NOMO-1 treated with dmso at 0.1 percent for 144 hours (cell line): ENCODE results near the gene ZNF417.
"Not testable (repeated sequence)": the region's sequence is repeated elsewhere in the genome, so short reads cannot be mapped to it uniquely, and the experiment has no call there.

Experiments used
- DNase-seq: peaks from one replicate; lab custom pipeline; 2025; ENCODE audit not compliant: unreplicated experiment; lab: John Stamatoyannopoulos, UW

Gene ZNF417

DNA sequence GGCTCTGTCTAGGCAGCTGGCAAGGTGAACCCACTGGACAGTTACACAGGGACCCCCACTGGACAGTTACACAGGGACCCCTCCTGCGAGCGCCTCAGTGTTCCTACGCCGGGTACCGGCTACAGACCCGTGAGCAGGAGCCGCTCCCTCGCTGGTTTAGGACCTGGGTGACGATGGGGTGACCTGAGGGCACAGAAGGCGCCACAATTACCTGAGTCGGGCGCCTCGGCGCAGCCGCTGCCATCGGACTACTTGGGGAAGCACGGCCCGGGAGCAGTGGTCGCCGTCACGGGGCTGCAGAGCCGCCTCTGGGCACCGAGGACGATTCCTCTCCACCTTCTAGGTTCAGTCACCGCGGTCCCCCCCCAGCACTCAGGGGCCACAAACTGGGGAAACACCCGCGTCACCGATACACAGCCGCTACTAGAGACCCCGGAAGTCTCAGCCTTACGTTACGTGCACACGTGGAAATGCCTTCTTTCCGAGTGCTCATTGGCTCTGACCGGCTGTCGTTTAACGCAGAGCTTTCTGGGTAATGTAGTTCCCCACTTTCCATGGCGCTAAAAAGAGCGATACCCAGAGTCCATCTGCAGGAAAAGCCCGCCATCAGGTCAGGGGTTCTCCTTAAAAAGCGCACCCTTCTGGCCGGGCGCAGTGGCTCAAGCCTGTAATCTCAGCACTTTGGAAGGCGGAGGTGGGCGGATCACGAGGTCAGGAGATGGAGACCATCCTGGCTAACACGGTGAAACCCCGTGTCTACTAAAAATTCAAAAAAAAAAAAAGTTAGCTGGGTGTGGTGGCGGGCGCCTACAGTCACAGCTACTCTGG, at the start of gene ZNF417:
Gene ZNF417 (minus strand): TSS at position 425 of the 828 bp plus-strand sequence. CDS start 181 bp downstream, at position 244.
- peak; percentile 94 for DNase-seq

- DNase-seq = no peak
Observed at GRCh38 chr19:57964761-57965160, 48.4 kb upstream of the ZNF417 start.

DNA sequence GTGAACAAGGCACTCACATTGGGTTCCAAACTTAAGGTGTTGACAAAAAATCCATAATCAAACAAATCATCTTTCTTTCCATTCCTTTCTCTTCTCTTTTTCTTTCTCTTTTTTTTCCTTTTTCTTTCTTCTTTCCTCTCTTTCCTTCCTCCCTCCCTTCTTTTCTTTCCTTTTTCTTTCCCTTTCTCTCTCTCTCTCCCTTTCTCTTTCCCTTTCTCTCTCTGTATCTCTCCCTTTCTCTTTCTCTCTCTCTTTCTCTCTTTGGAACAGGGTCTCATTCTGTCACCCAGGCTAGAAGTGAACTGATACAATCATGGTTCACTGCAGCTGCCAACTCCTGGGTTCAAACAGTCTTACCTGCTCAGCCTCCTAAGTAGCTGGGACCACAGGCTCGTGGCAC, 45.4 kb upstream of the ZNF417 start:
- DNase-seq = no peak

DNA sequence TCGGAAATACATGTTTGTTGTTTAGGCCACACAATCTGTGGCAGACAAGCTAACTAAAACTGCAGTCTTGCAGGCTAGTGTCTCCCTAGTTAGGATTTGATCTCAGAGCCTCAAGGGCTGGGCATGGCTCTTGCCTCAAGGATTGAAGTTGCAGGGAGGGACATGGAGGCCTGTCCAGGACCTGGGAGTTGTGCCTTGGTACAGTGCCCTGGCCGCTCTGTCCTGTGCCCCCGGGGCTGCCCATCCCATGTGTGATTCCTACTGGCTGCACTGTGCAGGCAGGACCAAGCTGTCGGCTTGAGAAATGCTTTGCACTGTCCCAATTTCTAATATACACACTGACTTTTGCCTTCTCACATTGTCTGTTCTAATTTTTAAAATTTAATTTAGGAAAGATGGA, 38.6 kb upstream of the ZNF417 start:
- no peak for DNase-seq

DNA sequence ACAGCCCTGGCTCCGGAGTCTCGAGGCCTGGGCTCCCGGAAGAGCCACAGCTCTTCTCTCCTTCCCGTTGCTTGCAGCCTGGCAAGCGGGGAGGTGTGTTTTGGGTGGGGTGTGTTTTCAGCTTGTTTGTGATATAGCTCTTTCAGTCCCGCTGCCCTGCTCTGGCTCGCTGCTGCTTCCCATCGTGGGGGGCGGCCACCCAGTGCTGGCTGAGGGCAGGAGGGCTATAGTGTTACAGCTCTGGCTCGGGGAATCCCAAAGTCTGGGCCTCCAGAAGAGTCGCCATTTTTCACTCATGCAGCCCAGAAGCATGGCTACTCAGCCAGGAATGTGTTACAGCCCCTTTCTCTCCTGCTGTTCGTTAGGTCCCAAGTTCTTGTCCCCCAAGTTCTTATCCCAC, 33.3 kb upstream of the ZNF417 start:
- no peak for DNase-seq

- DNase-seq = no peak
Observed at GRCh38 chr19:57949296-57949695, 32.9 kb upstream of the ZNF417 start.

DNA sequence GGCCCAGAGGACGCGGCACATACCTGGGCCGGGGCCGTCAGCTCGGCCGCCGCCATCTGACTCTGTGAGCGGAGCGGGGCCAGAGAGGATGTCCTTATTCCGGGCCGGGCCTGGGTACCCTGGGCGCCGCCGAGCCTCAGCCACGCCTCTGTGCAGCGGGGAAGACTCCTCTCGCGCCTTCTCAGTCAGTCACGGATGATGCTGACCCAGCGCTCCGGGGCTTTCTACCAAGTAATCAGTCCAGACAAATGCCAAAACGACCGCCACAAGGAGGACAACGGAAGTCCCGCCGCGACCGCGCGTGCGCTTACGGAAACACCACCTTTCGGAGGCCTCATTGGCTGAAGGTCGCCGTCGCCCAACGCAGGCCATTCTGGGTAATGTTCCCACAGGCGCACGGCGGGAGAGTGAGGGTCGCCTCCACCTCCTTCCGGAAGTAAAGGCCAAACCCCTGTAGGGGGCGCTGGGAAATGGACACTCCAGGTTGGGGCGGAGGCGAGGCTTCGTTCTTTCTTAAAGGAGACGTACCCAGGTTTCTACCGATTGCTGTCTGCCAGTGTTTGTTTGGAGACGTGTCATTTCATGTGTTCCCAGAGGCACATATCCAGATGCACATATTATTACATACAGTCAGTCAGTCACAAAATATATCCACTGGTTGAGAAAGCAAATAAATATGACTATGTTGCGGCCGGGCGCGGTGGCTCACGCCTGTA, 31.2 kb upstream of the ZNF417 start, which contains the start of gene ZNF256:
Gene ZNF256 (minus strand): TSS at position 288 of the 716 bp plus-strand sequence. CDS start 232 bp downstream, at position 56.
- peak; percentile 76 for DNase-seq

DNA sequence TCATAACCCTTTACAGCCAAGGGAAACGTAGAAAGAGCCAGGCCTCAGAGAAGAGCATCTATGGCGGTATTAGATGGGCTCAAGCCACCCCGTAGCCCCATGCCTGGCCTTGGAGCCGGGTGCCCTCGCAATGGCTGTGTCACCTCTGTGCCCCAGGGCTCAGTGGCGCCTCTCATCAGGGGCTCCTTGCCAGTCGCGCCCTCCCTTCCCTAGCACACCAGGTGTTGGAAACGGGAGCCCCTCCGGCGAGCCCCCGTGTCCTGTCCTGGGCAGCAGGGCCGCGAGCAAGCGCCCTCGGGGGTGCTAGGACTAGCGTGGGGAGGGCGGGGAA, 30.7 kb upstream of the ZNF417 start:
- no peak for DNase-seq

- no peak for DNase-seq
Observed at GRCh38 chr19:57946316-57946715, 29.9 kb upstream of the ZNF417 start.

DNA sequence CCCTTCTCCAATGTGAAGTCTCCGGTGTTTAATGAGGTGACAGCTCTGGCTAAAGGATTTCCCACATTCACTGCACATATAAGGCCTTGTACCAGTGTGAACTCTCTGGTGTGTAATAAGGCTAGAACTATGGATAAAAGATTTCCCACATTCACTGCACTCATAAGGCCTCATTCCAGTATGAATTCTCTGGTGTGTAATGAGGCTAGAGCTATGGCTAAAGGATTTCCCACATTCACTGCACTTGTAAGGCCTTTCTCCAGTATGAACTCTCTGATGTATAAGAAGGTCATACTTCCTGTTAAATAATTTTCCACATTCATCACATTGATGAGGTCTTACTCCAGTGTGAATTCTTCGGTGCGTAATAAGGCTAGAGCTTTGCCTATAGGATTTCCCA, 25.2 kb upstream of the ZNF417 start:
- DNase-seq = no peak

DNA sequence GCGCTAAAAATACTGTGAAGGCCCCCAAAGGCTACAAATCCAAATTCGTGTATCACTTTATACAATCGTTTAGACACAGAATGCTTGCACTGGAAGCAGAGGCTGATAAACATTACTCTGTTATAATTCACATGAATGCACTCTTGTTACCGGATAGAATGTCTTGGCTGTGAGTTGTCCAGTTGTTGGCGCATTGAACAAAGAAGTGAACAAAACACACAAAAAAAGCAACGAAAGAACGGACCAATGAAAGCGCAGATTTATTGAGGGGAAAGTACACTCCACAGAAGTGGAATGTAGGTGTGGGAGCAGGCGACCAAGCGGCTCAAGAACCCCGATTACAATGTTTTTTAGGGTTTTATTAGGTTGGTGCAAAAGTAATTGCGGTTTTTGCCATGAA, 19.3 kb upstream of the ZNF417 start:
- no peak for DNase-seq

DNA sequence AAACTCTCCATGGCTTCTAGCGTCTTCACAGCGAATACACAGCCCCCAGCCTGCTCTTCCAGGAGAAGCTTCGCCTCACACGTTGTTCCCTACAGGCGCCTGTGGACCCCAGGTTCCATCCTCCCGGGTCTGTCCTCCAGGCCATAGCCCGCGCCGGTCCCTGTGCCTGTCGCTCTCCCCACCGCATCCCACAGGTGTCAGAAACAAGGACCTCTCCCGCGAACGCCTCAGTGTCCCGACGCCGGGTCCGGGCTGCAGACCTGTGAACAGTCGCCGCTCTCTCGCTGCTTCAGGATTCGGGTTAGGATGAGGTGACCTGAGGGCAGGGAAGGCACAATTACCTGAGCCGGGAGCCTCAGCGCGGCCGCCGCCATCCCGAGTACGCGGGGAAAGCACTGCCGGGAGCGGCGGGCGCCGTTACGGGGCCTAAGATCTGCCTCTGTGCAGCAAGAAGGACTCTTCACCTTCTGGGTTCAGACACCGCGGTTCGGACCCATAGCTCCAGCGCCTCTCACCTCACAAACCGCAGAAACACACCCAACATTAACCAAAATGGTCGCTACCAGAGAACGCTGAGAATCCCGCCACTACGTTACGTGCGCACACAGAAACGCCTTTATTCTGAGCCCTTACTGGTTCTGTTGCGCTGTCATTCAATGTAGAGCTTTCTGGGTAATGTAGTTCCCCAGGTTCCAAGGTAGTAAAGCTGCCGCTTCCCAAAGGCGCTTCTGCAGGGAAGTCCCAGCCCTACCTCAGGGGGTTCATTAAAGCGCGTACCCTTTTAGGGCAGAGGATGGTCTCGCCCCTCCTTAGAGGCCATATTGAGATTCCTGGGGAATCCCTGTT, 18.7 kb upstream of the ZNF417 start, which contains the start of gene ZNF418:
Gene ZNF418 (minus strand): TSS at position 583 of the 846 bp plus-strand sequence. CDS start 1,580 bp downstream, outside the sequence.
- DNase-seq = no peak

DNA sequence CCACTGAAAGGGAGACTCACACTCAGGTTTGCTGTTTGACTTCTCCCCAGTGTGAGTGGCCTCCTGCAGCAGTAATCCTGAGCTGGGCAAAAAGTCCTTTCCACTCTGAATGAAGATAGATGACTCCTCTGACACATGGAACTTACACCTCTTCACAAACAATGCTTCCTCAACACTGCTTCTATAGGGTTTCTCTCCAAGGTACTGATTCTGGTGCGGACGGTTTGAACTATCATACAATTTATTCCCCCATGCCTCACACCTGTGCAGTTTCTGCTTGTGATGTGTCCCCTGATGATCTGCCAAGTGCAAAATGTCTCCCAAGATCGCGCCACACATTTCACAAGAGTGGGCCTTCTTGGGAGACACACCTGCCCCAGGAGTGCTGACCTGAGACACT, 11.2 kb upstream of the ZNF417 start:
- no peak for DNase-seq

DNA sequence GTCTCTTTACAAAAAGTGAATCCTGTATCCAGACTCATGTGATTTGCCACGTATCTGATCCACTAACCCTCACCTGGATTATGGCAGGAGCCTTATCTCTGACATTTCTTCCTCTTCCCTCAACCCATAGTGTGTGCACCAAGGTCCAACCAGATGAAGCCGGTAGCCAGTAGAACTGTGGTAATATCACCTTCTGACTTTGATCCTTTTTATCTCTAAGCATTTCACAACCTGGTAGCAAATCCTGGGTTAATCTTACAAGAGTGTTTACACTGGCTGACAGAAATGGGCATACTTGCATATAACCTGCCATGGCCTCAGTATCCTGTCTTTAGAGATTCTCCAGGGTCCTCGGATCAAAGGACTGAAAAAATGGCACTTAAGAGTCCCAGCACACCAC, 1.9 kb downstream of the ZNF417 start:
- no peak for DNase-seq

- DNase-seq = no peak
Observed at GRCh38 chr19:57907394-57907793, 9.0 kb downstream of the ZNF417 start.

GRCh38 chr19:57905258-57905657, 11.1 kb downstream of the ZNF417 start:
- no peak for DNase-seq

DNA sequence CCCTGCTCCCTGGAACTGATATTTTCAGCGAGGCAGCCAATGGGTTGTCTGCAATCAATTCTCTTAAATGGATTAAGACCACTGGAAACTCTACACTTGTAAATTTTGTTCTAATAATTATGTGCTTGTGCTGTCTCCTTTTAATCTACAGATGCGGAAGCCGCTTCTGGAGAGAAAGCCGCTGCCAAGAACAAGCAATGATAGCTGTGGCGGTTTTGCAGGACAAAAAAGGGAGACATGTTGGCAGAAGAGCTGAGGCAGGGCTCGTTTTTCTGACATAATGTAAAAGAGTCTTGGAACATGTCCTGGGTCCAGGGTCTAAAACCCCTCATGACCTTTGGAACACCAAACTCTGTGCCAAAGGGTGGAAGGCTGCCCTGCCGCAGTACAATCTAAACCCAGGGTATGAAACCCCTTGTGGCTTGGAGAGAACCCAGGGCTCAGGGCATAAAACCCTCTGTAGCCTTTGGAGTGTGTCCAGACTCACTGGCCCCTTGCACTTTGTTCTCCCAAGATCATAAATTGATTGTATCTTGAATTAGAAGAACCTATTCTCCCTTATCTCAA, 12.7 kb downstream of the ZNF417 start:
- no peak for DNase-seq

DNA sequence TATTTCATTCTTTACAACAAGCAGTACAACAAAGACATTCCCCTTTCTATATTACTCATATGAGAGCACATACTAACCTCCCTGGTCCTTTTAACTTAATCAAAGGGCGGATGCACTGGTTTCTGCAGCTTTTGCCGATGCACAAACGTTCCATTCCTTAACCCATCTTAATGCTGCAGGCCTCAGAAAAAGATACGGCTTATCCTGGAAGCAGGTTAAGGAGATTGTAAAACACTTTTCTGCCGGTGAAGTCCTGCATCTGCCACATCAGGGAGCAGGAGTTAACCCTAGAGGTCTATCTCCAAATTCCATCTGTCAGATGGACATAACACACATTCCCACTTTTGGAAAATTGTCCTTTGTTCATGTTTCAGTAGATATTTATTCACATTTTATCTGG, 16.1 kb downstream of the ZNF417 start:
- no peak for DNase-seq

GRCh38 chr19:57890706-57891105, 25.7 kb downstream of the ZNF417 start:
- not testable (repeated sequence) for DNase-seq

- DNase-seq = no peak
Observed at GRCh38 chr19:57888560-57889231, 27.7 kb downstream of the ZNF417 start, which contains the start of gene ZNF814. Gene ZNF814 (minus strand): TSS chr19:57889037. CDS start chr19:57888802, 235 bp downstream.
